Left renal cortex interstitium (tissue), 4 donors: Measurements from ENCODE around the gene ZNF740. TPM values are rescaled to one million over a fixed set of nuclear protein-coding genes. Genes with fewer than 3 reads are reported as not detected.

Experiments used
- DNase-seq, 4 donors: peaks; one replicate each; pipeline ENCODE4 v3.0.0-alpha.2; 2013; ENCODE audit warnings: low read depth in 4 of 4, low spot score in 2 of 4, missing footprints in 1 of 4
- polyA plus RNA-seq, 4 donors: library from polyadenylated mRNA; unstranded; fragments of 120-200 nt; gene quantifications; one replicate each; pipeline ENCODE4 v1.2.1, GENCODE V29; 2013; ENCODE audit not compliant: insufficient read length in 4 of 4

Gene ZNF740
- polyA plus RNA-seq, 4 donors: 64.1 to 80.8 (median 67.7) TPM

DNA sequence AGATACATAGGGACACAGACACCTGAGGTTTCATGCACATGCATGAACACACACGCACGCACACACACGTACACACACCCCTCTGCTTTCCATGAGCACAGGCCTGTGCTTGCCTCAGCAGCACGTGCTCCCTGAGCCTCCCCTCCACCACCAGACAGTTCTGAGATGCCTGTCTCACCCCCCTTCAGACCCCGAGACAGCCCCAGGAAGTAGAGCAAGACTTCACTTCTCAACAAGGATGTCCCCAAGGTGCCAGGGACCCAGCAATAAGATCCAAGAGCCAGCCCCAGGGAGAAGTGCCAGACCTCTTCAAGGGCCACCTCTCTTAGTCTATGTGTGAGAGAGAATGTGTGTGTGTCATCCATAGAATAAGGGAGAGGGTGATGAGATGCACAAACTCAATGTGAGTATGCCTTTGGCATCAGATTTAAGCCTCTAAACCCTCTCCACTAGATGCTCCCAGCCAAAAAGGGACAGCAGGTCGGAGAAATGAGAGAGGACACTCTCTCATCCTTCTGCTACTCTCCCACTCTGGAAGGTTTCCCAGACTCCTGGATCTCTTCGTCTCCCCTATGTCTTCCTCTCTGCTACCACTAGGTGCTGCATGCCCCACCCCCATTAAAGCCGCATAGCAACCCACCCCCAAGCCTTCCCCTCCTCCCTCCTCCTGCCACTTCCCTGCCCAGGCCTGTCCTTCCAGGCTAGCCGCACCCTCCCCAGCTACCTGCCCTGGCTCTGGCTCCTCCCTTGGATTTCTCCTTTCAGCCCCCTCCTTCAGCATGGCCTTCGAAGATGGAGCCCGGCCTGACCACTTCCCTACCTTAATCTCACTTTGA is 43.8 kb downstream of the ZNF740 start:
- no peak for DNase-seq

DNA sequence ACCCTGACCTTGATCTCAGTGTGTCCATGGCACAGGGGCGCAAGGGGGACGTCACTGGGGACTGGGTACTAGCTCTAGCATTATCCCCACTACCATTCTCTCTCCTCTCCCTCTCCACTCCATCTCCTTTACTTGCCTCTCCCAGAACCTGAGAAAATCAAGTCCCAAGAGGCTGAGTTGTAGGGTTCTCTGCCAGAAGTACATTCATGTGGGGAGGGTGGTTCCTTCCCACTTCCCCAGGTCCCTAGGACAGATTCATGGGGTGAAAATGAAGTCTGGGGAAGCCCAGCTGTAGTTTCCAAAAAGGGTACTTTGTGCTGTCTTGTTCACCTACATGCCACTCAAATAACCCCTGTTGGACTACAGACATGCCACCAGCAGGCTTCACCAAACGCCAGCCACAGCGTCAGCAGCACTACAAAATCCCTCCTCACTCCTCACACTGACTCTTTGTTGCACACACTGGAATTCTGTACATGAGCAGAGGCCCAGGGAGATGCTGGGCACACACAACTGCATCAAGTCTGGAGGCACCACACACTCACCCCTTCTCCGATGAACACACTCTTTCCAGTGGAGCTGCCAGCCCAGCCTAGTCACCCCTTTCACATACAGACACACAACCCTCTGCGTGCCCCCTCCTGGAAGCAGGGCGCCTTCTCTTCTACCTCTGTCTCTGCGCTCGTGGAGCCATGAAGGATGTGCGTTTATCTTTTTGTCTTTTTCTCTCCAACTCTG is 44.5 kb downstream of the ZNF740 start:
- no peak for DNase-seq

- DNase-seq: no peak
Measured at GRCh38 chr12:53225635-53226424, 45.3 kb downstream of the ZNF740 start.

DNA sequence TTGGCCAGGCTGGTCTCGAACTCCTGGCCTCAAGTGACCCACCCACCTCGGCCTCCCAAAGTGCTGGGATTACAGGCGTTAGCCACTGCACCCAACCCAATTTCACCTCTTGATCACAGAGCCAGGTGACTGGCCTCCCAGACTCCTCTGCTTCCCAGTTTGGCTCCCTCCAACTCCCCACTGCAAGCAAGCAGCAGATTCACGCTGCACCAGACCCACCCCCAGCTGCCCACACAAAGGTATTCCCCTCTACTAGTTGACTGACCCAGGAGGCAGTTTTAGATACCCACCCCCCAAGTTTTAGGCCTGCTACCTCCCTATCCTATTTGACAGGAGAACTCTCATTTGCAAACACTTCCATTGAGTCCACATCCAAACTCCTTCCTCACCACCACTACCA is 46.3 kb downstream of the ZNF740 start:
- DNase-seq: no peak

- no peak for DNase-seq
Measured at GRCh38 chr12:53227341-53227740, 46.8 kb downstream of the ZNF740 start.

DNA sequence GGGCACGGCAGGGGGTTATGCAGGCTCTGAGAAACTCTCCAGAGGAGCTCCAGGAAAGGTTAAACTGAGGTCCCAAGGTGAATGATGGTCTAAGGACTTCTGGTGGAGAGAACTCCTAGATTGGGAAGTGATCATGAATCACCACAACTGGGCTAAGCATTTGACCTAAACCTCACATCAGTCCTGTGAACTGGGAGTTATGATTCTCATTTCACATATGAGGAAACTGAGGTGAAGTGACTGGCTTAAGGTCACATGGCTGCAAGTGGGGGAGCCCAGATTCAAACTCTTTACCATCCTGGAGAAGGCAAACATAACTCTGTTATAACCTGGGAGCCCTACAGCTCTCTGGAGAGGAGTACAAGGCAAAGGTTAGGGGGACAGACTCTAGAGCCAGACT is 47.3 kb downstream of the ZNF740 start:
- DNase-seq: no peak

DNA sequence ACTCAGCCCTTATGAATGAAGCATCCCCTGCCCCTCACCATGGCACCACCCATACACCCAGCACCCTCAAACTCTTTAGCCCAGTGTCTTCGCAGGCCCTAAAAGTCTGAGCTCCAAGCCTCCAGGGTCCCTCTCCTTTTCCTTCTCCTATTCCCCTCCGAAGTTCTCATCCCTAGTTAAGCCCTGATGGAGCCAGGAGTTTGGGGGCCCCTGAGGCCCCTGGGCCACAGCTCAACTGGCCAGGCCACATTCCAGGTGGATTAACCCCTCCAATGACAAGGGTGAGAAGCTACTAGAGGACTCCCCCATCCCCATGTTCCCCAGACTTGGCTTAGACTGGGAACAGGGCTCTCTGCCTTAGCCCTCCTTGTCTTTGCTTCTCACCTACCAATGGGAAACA is 48.9 kb downstream of the ZNF740 start:
- no peak for DNase-seq

GRCh38 chr12:53230108-53230845 is 49.8 kb downstream of the ZNF740 start:
- DNase-seq: no peak

DNA sequence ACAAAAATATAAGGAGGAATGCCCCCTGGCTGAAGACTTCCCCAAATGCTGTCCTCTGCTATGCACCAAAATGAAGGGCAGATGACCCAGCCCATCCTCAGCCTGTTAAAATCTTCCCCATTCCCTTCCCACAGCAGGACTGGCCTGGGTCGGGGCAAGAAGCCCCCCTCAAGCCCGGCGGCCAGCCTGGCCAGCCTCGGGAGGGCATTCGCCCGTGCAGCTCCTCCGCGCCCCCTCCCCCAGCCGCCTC is 51.1 kb downstream of the ZNF740 start:
- DNase-seq: no peak

DNA sequence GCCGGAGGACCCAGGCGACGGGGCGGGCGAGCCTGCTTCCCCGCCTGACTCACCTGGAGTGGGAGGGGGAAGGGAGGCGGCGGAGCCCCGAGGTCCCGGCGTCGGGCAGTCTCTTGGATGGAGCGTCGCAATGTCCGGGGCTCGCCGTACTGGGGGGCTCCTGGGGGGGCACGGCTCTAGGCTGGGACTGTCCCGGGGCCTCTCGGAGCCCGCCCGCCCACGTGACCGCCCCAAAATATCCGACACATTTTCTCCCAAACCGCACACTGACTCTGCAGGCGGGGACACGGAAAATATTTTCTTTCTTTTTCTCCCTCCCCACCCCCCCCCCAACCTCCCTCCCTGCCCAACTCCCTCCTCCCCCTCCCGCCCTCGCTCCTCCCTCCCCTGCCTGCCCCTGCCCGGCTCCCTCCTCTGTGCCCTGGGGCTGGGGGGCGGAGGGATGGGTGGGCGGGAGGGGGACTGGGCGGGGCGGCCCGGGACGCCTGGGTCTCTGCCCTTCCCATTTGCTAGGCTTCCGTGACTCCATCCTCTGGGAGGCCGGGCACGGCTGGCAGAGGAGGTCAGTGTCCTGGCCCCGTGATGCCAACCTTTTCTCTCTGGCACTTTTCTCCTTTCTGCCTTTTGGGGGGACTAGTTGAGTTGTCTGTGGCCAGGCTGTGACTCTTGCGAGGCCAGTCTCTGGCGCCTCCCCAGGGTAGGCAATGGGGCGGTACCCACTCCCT is 51.6 kb downstream of the ZNF740 start, which contains the start of gene RARG:
Gene RARG, minus strand, starts transcription at position 289 of the 725 bp plus-strand sequence. CDS start 4,664 bp downstream, outside the sequence.
- DNase-seq: no peak

DNA sequence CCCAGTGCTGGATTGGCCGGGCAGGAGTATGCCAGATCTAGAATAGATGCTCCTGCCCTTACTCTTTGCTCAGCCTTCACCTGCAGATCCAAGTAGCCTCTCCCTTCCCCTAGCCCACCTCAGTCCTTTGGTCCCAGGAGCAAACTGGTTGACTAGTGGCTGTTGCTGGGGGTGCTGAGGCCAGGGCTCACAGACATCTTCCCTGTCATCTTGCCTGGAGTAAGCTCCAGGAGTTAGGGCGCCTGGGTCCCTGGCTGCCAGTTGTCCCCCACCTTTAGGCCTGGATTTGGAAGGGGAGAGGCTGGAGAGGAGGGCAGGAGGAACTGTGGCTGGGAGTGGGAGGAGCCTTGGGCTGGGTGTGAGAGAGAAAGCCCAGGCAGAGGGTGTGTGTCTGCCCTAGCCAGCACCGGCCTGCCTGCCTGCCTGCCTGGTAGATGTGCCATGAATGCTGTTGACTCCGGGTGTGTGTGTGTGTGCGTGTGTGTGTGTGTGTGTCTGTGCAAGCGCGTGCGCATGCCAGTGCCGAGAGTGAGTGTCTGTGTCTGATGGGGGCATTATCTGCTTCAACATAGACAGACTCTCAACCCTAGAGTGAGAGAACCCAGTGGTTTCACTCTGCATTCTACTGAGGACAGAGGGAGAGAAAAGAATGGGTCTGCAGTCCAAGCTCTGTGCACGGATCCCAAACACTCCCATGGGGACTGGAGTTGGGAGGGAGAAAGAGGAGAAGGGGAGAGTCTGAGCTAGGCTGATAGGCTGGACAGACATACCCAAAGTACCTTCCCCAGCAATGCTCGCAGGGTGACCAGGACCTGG is 52.3 kb downstream of the ZNF740 start:
- DNase-seq: no peak

DNA sequence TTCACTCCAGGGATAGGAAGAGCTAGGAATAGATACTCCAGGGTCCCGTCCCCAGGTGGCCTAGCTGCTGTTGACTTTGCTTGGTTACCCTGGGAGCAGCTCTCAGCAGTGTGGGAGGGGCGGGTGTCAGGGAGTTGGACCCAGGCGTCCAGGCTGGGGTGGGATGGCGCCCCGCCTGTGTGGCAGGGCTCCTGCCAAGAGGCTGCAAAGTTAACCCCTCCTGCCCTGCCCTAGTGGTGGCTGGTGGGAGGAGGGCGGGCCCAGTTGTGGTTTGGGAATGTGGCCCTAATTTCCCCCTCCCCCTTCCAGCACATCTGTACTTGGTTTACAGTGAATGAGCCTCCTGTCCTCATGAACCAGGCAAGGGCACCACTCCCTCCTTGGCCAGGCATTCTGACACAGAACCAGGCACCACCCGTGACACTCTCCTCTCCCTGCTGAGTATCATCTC is 53.2 kb downstream of the ZNF740 start:
- no peak for DNase-seq

DNA sequence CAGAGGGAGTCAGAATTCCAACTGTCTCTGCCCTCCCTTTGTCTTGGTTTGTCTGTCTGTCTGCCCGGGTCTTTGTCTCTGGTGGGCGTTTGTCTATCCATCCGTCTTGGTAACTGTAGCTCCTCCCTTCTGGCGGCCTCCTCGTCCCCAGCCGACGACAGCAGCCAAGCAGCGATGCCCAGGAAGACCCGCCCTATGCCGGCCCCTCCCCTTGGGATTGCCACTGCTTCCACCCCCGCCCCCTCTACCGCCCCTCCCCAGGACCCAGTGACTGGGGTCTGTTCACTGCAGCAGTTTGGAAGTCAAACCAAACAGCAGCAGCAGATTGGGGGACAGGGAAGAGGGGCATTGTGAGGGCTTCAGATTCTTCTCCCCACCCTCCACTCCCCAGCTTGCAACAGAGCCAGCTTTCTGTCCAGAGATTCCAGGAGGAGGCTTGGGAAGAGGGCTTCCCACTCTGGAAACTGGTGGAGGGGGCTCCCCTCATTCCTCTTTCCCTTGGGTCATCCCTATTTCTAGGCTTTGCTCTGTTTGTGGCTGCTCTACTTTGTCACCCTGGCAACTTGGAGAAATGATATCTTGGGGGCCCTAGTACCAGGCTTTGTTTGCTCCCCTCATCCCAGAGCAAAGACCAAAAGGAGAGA is 53.9 kb downstream of the ZNF740 start:
- DNase-seq: no peak

DNA sequence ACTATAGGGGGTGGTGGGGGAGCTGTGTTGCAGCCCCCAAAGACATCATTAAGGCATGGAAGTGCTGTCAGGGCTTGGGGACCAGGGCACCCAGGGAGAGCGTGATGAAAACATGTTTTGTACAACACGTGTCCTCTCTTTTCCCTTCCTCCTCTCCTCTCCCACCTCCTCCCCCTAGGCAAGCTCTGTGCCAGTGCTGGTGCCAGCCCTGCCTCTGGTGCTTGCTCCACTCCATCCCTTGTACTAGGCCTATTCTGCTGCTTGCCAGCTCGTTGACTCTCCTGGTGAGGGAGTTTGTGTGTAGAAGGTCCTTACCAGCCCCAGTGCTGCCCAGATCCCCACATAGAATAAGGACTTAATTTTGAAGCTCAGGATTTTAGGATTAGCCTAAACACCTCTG is 54.6 kb downstream of the ZNF740 start:
- no peak for DNase-seq

DNA sequence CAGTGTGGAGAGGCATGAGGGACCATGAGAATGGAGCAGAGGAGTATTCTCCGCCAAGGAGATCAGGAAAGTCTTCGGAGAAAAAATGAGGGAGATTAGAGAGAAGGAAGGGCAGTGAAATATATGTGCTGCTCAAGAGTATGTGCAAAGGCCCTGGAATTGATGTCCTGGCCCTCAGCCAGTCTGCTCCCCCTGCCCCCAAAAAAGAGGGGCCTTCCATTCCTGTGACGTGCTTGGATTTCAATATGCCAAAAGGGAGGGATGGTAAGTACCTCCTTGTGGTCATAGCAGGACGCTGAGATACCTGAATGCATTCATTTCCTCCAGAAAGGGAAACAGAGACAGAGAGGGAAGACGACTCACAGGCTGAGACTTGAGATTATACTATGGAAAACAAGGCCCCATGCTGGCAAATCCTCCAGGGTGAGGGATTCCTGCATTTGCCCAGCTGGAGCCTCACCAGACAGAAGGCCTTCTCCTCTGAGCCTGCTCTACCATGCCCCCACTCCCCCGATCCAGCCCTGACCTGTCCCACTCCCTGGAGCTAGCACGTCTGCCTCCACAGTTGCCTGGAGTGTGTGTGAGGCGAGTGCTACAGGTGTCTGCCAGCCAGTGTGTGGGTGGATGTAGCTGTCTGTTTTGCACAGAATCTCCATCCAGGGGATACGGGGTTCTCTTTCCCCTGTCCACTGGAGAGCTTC is 55.4 kb downstream of the ZNF740 start:
- DNase-seq: no peak

- no peak for DNase-seq
Measured at GRCh38 chr12:53236443-53237111, 56.1 kb downstream of the ZNF740 start.

DNA sequence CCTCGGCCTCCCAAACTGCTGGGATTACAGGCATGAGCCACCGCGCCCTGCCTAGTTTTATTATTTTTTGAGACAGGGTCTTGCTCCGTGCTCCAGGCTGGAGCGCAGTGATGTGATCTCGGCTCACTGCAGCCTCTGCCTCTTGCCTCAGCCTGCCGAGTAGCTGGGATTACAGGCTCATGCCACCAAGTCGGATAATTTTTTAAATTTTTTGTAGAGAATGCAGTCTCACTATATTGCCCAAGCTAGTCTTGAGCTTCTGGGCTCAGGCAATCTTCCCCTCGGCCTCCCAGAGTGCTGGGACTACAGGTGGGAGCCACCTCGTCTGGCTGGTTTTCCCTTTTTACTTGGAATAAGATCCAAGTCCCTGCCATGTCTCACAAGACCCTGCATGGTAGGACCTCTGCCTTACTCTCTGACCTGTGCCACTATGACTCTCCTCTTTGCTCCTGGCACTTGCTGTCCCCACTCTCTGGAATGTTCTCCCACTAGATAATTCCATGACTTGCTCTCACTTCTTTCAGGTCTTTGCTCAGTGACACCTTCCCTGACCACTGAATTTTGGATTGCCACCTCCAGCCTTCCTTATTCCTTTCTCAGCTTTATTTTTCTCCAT is 59.2 kb downstream of the ZNF740 start:
- no peak for DNase-seq
